ENCODE results near the gene COMMD3.

GRCh38 chr10:22314852-22315251 is 1.3 kb upstream of the COMMD3 start:
- TF ChIP-seq EZH2 (IDR thresholded peaks at IDR 0.05; ENCODE audit: borderline replicate concordance, low read depth, low read length, severe bottlenecking) (no peak), CTCF (IDR thresholded peaks at IDR 0.05; ENCODE audit: borderline replicate concordance, extremely low read depth, low read length, poor library complexity, severe bottlenecking) (no peak)

All from DND-41 (cell line).